ENCODE measurements around the gene CNP. TPM values are rescaled to one million over a fixed set of nuclear protein-coding genes. Genes with fewer than 3 reads are reported as not detected.

CNP gene
- total RNA-seq, 1 donor from 2014 or later: 84.0 TPM

GRCh38 chr17:41971721-41972523 lies 5.3 kb downstream of the CNP start:
- no peak for DNase-seq (ENCODE audit: low spot score)

GRCh38 chr17:41972571-41973407 lies 6.2 kb downstream of the CNP start:
- DNase-seq (ENCODE audit: low spot score): no peak

- no peak for DNase-seq (ENCODE audit: low spot score)
These were observed 6.8 kb downstream of the CNP start for GRCh38 chr17:41973408-41973811.

- no peak for DNase-seq (ENCODE audit: low spot score)
These were observed 7.4 kb downstream of the CNP start for GRCh38 chr17:41974031-41974430.

GRCh38 chr17:41974658-41975057 lies 8.1 kb downstream of the CNP start:
- no peak for DNase-seq (ENCODE audit: low spot score)

GRCh38 chr17:41975099-41976083 lies 8.8 kb downstream of the CNP start:
- no peak for DNase-seq (ENCODE audit: low spot score)

GRCh38 chr17:41976142-41976768 lies 9.7 kb downstream of the CNP start:
- DNase-seq (ENCODE audit: low spot score): no peak

GRCh38 chr17:41977991-41978390 lies 11.4 kb downstream of the CNP start:
- no peak for DNase-seq (ENCODE audit: low spot score)

- peak; percentile 51 for DNase-seq (ENCODE audit: low spot score)
These were observed 15.6 kb downstream of the CNP start for GRCh38 chr17:41982026-41982760.

- DNase-seq (ENCODE audit: low spot score): peak; percentile 37
These were observed 17.9 kb downstream of the CNP start for GRCh38 chr17:41984454-41984853.

- DNase-seq (ENCODE audit: low spot score): no peak
These were observed 19.3 kb downstream of the CNP start for GRCh38 chr17:41985919-41986318.

GRCh38 chr17:41986634-41987033 lies 20.0 kb downstream of the CNP start:
- no peak for DNase-seq (ENCODE audit: low spot score)

GRCh38 chr17:41987642-41988041 lies 21.0 kb downstream of the CNP start:
- DNase-seq (ENCODE audit: low spot score): peak; percentile 43

GRCh38 chr17:41988418-41988817 lies 21.8 kb downstream of the CNP start:
- DNase-seq (ENCODE audit: low spot score): no peak

GRCh38 chr17:41989702-41990419 lies 23.3 kb downstream of the CNP start:
- DNase-seq (ENCODE audit: low spot score): peak; percentile 43

GRCh38 chr17:41992576-41992975 lies 26.0 kb downstream of the CNP start:
- no peak for DNase-seq (ENCODE audit: low spot score)

- DNase-seq (ENCODE audit: low spot score): no peak
These were observed 30.2 kb downstream of the CNP start for GRCh38 chr17:41996855-41997164.

- no peak for DNase-seq (ENCODE audit: low spot score)
These were observed 31.9 kb downstream of the CNP start for GRCh38 chr17:41998497-41998896.

- no peak for DNase-seq (ENCODE audit: low spot score)
These were observed 34.0 kb downstream of the CNP start for GRCh38 chr17:42000413-42001133.
